GM23338 (cell line): ENCODE measurements around the gene ZSWIM3.

Experiments
- EZH2 ChIP-seq: fragments of 200-600 bp; sonication (generic); IDR thresholded peaks from one replicate; pipeline ENCODE4 v1.8.0; 2017; ENCODE audit warnings: antibody characterized with exemption, mild to moderate bottlenecking, low read depth; ENCODE audit not compliant: unreplicated experiment
- POLR2AphosphoS5 ChIP-seq: IDR thresholded peaks from 2 replicates; pipeline ENCODE4 v1.6.1; 2016; ENCODE audit warnings: antibody characterized with exemption, low read depth
- TF ChIP-seq, protein P1 (sequence below), 2 experiments: fragments of 200-600 bp in 1 of 2; sonication (generic) in 1 of 2; conservative IDR thresholded peaks; 2 replicates each; pipeline versions ENCODE4 v1.5.1 to v1.6.1; 2016 to 2017; ENCODE audit warnings: antibody characterized with exemption in 2 of 2, low read depth in 2 of 2, mild to moderate bottlenecking in 2 of 2, moderate library complexity in 1 of 2
- TF ChIP-seq, protein P2 (sequence below): IDR thresholded peaks from one replicate; pipeline ENCODE4 v1.6.1; 2018; ENCODE audit warnings: antibody characterized with exemption; ENCODE audit not compliant: unreplicated experiment

DNA sequence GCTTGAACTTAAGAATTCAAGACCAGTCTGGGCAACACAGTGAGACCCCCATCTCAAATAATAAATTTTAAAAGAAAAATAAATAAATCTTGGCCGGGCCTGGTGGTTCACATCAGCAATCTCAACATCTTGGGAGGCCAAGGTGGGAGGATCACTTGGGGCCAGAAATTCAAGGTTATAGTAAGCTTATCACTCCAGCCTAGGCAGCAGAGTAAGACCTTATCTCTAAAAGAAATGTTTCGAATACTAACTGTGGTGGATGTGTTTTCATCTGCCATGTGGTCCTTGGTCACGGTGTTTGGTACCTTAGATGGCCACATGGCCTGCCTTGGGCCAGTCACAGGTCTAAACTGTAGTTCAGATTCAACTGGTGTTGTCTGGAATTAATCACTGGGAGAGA, 39.2 kb upstream of the ZSWIM3 start:
- TF ChIP-seq POLR2AphosphoS5 (no peak), EZH2 (no peak)
- TF ChIP-seq, protein P1, sequence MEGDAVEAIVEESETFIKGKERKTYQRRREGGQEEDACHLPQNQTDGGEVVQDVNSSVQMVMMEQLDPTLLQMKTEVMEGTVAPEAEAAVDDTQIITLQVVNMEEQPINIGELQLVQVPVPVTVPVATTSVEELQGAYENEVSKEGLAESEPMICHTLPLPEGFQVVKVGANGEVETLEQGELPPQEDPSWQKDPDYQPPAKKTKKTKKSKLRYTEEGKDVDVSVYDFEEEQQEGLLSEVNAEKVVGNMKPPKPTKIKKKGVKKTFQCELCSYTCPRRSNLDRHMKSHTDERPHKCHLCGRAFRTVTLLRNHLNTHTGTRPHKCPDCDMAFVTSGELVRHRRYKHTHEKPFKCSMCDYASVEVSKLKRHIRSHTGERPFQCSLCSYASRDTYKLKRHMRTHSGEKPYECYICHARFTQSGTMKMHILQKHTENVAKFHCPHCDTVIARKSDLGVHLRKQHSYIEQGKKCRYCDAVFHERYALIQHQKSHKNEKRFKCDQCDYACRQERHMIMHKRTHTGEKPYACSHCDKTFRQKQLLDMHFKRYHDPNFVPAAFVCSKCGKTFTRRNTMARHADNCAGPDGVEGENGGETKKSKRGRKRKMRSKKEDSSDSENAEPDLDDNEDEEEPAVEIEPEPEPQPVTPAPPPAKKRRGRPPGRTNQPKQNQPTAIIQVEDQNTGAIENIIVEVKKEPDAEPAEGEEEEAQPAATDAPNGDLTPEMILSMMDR (conservative IDR thresholded peaks at IDR 0.05; ENCODE audit: low read depth in 2 of 2) = no peak
- TF ChIP-seq, protein P2, sequence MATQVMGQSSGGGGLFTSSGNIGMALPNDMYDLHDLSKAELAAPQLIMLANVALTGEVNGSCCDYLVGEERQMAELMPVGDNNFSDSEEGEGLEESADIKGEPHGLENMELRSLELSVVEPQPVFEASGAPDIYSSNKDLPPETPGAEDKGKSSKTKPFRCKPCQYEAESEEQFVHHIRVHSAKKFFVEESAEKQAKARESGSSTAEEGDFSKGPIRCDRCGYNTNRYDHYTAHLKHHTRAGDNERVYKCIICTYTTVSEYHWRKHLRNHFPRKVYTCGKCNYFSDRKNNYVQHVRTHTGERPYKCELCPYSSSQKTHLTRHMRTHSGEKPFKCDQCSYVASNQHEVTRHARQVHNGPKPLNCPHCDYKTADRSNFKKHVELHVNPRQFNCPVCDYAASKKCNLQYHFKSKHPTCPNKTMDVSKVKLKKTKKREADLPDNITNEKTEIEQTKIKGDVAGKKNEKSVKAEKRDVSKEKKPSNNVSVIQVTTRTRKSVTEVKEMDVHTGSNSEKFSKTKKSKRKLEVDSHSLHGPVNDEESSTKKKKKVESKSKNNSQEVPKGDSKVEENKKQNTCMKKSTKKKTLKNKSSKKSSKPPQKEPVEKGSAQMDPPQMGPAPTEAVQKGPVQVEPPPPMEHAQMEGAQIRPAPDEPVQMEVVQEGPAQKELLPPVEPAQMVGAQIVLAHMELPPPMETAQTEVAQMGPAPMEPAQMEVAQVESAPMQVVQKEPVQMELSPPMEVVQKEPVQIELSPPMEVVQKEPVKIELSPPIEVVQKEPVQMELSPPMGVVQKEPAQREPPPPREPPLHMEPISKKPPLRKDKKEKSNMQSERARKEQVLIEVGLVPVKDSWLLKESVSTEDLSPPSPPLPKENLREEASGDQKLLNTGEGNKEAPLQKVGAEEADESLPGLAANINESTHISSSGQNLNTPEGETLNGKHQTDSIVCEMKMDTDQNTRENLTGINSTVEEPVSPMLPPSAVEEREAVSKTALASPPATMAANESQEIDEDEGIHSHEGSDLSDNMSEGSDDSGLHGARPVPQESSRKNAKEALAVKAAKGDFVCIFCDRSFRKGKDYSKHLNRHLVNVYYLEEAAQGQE = no peak
